B cell (primary cell): ENCODE data around the gene PGPEP1.

Experiments
- CTCF ChIP-seq: fragments of 200-600 bp; IDR thresholded peaks from one replicate; pipeline ENCODE4 v1.8.0; 2022; ENCODE audit warnings: antibody characterized with exemption, mild to moderate bottlenecking
- EZH2 ChIP-seq: IDR thresholded peaks from 2 replicates; pipeline ENCODE4 v1.6.1; 2012; ENCODE audit warnings: borderline replicate concordance, low read depth, mild to moderate bottlenecking, moderate library complexity, low read length; ENCODE audit not compliant: insufficient read depth, poor library complexity, severe bottlenecking

- TF ChIP-seq CTCF (no peak), EZH2 (no peak)
Measured at GRCh38 chr19:18304208-18304457, 36.3 kb upstream of the PGPEP1 start.
